ENCODE measurements around the gene DYNLT1. TPM values are rescaled to one million over a fixed set of nuclear protein-coding genes. Genes with fewer than 3 reads are reported as not detected.

The DYNLT1 gene
- total and polyA plus RNA-seq, 2 experiments from 2014 or later = 82.6 to 219 TPM

DNA sequence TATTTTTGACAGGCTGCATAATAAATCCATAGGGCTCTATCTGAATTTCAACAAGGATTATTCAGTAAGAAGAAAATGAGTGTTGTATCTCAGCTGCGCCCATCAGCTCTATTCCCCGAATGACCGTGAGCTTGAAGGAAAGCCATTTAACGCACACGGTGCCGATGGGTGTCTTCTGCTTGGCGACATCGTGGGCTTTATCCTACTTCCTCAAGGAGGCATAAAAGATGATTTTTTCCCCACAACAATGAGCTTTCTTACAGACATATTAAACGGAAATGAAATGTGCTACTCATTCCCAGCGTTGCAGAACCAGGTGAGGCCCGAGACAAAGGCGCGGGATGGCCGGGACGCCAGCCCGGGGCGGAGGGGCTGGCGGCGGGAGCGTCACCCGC is 710 bp downstream of the DYNLT1 start:
- peaks cover 40% of the 10 kb centered on the region for H3K4me1 ChIP-seq (ENCODE audit: insufficient read depth)
- 3% methylated on average over 14 of the region's 21 CpGs for WGBS (ENCODE audit: low lambda C conversion rate, missing lambda C conversion rate)
- H3K36me3 ChIP-seq (replicated peaks; ENCODE audit: insufficient read depth, low read depth) = no peaks in the 10 kb centered on the region
- H4K20me1 ChIP-seq (ENCODE audit: insufficient read depth, poor library complexity, severe bottlenecking) = peaks cover 9% of the 10 kb centered on the region
- H3K9me2 ChIP-seq (replicated peaks; ENCODE audit: insufficient read depth) = no peaks in the 10 kb centered on the region
- H3K27ac ChIP-seq = peak overlapping the region; percentile 98
- H3K79me2 ChIP-seq = peaks cover 51% of the 10 kb centered on the region
- peak overlapping the region; percentile 87 for H3K4me3 ChIP-seq
- no peaks in the 10 kb centered on the region for H3K27me3 ChIP-seq
- no peak for TF ChIP-seq EZH2phosphoT487 (IDR thresholded peaks at IDR 0.05; ENCODE audit: low read depth, severe bottlenecking, unreplicated experiment)
- TF ChIP-seq, protein P1, sequence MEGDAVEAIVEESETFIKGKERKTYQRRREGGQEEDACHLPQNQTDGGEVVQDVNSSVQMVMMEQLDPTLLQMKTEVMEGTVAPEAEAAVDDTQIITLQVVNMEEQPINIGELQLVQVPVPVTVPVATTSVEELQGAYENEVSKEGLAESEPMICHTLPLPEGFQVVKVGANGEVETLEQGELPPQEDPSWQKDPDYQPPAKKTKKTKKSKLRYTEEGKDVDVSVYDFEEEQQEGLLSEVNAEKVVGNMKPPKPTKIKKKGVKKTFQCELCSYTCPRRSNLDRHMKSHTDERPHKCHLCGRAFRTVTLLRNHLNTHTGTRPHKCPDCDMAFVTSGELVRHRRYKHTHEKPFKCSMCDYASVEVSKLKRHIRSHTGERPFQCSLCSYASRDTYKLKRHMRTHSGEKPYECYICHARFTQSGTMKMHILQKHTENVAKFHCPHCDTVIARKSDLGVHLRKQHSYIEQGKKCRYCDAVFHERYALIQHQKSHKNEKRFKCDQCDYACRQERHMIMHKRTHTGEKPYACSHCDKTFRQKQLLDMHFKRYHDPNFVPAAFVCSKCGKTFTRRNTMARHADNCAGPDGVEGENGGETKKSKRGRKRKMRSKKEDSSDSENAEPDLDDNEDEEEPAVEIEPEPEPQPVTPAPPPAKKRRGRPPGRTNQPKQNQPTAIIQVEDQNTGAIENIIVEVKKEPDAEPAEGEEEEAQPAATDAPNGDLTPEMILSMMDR (IDR thresholded peaks at IDR 0.05; ENCODE audit: poor library complexity) = no peak
- no peak for TF ChIP-seq EZH2 (IDR thresholded peaks at IDR 0.05; ENCODE audit: borderline replicate concordance)
- DNase-seq (ENCODE audit: low spot score) = no peak
- no peaks in the 10 kb centered on the region for H3K9me3 ChIP-seq (ENCODE audit: low read depth)
- H3K4me2 ChIP-seq = peak overlapping the region; percentile 89
- H2AFZ ChIP-seq = peak overlapping the region; percentile 44

DNA sequence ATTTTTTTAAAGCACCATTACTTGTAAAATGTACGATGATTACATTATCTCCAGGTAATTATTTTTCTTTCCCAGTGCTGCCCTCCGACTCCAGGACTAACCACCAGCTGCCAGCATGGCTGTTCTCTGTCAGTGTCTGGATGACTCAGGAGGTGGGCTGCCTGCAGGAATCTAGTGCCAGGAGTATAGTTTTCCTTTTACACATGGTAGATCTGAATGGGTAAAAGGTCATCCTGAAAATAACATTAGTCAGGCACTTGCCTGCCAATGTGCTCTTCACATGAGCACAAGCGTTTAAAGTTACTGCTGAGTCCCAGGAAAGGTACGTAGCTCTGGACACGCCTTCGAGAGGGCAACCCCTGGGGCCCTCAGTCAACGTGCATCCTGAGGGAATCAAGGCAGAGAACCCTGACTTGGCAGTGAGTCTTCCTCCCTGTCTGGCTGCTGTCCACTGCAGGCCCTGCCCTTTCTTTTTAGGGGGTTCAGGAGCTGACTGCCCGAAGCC is 2.4 kb downstream of the DYNLT1 start:
- TF ChIP-seq EZH2 (IDR thresholded peaks at IDR 0.05; ENCODE audit: borderline replicate concordance) = no peak
- TF ChIP-seq, protein P1 (IDR thresholded peaks at IDR 0.05; ENCODE audit: poor library complexity) = no peak
- no peak for TF ChIP-seq EZH2phosphoT487 (IDR thresholded peaks at IDR 0.05; ENCODE audit: low read depth, severe bottlenecking, unreplicated experiment)
- no peak overlapping the region for H2AFZ ChIP-seq
- peaks cover 55% of the 10 kb centered on the region for H3K79me2 ChIP-seq
- H3K4me2 ChIP-seq = peak overlapping the region; percentile 89
- 71% methylated on average over 8 of the region's 8 CpGs for WGBS (ENCODE audit: low lambda C conversion rate, missing lambda C conversion rate)
- H3K4me1 ChIP-seq (ENCODE audit: insufficient read depth) = peaks cover 36% of the 10 kb centered on the region
- no peaks in the 10 kb centered on the region for H3K9me3 ChIP-seq (ENCODE audit: low read depth)
- peaks cover 9% of the 10 kb centered on the region for H4K20me1 ChIP-seq (ENCODE audit: insufficient read depth, poor library complexity, severe bottlenecking)
- H3K9me2 ChIP-seq (replicated peaks; ENCODE audit: insufficient read depth) = no peaks in the 10 kb centered on the region
- no peaks in the 10 kb centered on the region for H3K27me3 ChIP-seq
- H3K27ac ChIP-seq = peak overlapping the region; percentile 98
- no peaks in the 10 kb centered on the region for H3K36me3 ChIP-seq (replicated peaks; ENCODE audit: insufficient read depth, low read depth)
- peak; percentile 50 for DNase-seq (ENCODE audit: low spot score)
- H3K4me3 ChIP-seq = no peak overlapping the region

DNA sequence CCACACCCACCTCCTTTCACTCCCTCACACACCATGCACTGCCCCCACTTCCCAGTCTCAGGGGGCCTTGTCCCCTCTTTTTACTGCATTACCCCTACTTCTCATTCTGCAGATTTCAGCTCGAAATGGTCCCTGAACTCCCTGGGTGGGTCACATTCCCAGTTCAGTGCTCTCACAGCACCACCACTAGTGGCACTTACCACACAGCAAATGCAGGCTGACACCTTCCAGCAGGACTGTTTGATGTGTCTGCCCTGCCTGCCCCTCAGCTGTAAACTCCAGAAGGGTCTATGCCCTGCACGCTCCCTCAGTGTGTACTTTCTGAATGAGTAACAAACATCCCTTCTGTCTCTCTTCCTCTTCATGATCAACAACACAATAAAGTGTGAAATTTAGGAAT is 4.0 kb downstream of the DYNLT1 start:
- Histone ChIP-seq H3K79me2 (peaks cover 55% of the 10 kb centered on the region), H3K27me3 (no peaks in the 10 kb centered on the region), H2AFZ (no peak overlapping the region), H3K9me3 (ENCODE audit: low read depth) (no peaks in the 10 kb centered on the region), H3K27ac (no peak overlapping the region), H3K9me2 (replicated peaks; ENCODE audit: insufficient read depth) (no peaks in the 10 kb centered on the region), H3K36me3 (replicated peaks; ENCODE audit: insufficient read depth, low read depth) (no peaks in the 10 kb centered on the region), H4K20me1 (ENCODE audit: insufficient read depth, poor library complexity, severe bottlenecking) (peaks cover 9% of the 10 kb centered on the region), H3K4me1 (ENCODE audit: insufficient read depth) (peaks cover 25% of the 10 kb centered on the region), H3K4me3 (no peak overlapping the region), H3K4me2 (no peak overlapping the region)
- WGBS (ENCODE audit: low lambda C conversion rate, missing lambda C conversion rate) = 76% methylated on average over 2 of the region's 2 CpGs
- TF ChIP-seq EZH2phosphoT487 (IDR thresholded peaks at IDR 0.05; ENCODE audit: low read depth, severe bottlenecking, unreplicated experiment) = no peak
- TF ChIP-seq, protein P1 (IDR thresholded peaks at IDR 0.05; ENCODE audit: poor library complexity) = no peak
- no peak for TF ChIP-seq EZH2 (IDR thresholded peaks at IDR 0.05; ENCODE audit: borderline replicate concordance)
- DNase-seq (ENCODE audit: low spot score) = no peak
